Right cardiac atrium (tissue), 5 donors: ENCODE results near the gene VSIG10L. TPM values are rescaled to one million over a fixed set of nuclear protein-coding genes. Genes with fewer than 3 reads are reported as not detected.

Experiments
- ATAC-seq, 2 donors: fragments of 200-7000 bp; cut with Tn5 transposase; one replicate each; pipeline versions ENCODE4 v1.8.0 to v1.9.1; 2020; ENCODE audit warnings: moderate library complexity in 2 of 2, mild to moderate bottlenecking in 1 of 2
- DNase-seq, 3 donors: peaks; one replicate each; pipeline ENCODE4 v3.0.0-alpha.2; 2020
- H3K27ac ChIP-seq: one replicate; pipeline ENCODE4 v1.5.1; 2013; ENCODE audit warnings: mild to moderate bottlenecking, low read length, control low read depth, moderate library complexity
- H3K27me3 ChIP-seq: one replicate; pipeline ENCODE4 v1.6.1; 2013; ENCODE audit not compliant: control insufficient read depth, insufficient read depth
- H3K4me1 ChIP-seq: one replicate; pipeline ENCODE4 v1.6.1; 2013; ENCODE audit warnings: low read length; ENCODE audit not compliant: control insufficient read depth, insufficient read depth
- H3K4me3 ChIP-seq: one replicate; pipeline ENCODE4 v1.5.1; 2013; ENCODE audit warnings: low read length, control low read depth
- H3K9me3 ChIP-seq: one replicate; pipeline ENCODE4 v1.6.1; 2013; ENCODE audit warnings: low read length; ENCODE audit not compliant: control insufficient read depth
- WGBS: extraction: QIAGEN DNeasy Blood & Tissue Kit; methylation state at CpG from one replicate; pipeline ENCODE4 v1.1.7; 2013; 5-methylcytosine and 5-hydroxymethylcytosine counted together
- intact Hi-C, 4 donors: fragments of 100-400 bp; cut with DNase I; formaldehyde crosslinking; loops; one replicate each; pipeline versions ENCODE4 v1.11.0 to v1.14.0; 2022 to 2023
- polyA plus RNA-seq: library from polyadenylated mRNA; stranded (reverse); fragments of 200-250 nt; gene quantifications from one replicate; pipeline ENCODE4 v1.2.3, GENCODE V29; 2013
- total RNA-seq, 4 donors: library from RNA; stranded (reverse); fragmentation: NEBNext Ultra II Directional; extraction: Animal tissue kit (Norgen Biotek cat#: 25700); gene quantifications; one replicate each; pipeline ENCODE4 v1.2.1, GENCODE V29; 2021
- donor health status: healthy with polysubstance abuse.
- donor health status: DM: no; HTN: yes; CAD: no.
- donor health status: DM: no; HTN: no; CAD: no.
- donor health status: DM: no; HTN: yes; CAD: no; lungs with severe emphysema.
- donor health status: DM: yes; HTN: yes; CAD: no.

VSIG10L gene
- total and polyA plus RNA-seq, 5 donors = 0.85 to 2.2 (median 1.9) TPM

DNA sequence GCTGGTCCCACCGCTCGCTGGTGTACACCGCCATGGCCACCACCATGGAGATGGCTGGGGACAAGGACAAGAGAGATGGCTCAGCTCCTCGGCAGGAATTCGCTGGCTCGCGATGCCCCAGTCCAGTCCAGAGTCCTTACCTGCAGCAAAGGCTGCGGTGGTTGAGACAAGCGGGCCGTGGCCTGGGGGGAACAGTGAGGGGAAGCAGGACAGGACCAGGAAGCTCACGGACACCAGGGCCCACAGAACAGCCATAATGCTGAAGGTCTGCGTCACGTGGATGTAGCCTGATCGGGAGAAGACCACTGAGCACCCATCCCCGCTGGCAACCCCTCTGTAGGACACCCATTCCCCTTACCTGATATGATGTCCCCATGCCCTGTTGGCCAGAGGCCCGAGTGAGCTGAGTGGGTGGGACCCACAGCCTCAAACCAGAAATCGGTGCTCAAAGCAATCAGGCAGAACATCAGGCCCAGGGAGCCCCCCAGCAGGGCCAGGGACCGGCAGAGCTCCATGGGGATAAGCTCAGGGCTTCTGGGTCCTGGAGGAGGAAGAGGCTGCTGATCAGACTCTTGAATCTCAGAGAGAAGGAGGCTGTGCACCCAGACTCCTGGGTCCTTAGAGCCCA lies 30.2 kb upstream of the VSIG10L start:
- intact Hi-C loops = no loop called here

DNA sequence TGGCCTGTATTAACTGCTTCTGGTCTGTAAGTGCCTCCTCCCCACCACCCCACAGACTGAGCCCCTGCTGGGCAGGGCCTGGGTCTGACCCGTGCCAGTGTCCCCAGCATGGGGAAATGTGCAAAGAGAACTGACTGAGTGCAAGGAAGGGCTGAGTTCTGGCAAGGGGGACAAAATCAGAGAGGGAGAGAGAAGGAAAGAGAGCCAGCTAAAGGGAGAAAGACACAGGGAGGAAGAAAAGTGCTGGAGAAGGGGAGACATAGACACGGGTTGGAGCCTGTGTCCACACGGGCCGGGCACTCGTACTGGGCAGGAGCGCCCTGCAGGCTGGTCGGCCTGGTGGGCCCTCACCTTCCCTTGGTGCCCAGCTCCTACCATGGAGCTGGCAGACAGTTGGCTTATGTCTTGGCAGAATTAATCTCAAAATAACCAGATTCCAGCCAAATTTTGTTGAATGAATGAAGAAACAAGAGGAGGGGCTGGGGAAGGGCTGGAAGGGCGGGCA lies 29.3 kb upstream of the VSIG10L start:
- intact Hi-C loops = no loop called here
- 73% methylated on average over 8 of the region's 8 CpGs for WGBS
- DNase-seq (no peak), ATAC-seq (no peak)
- H3K4me1 ChIP-seq = no peaks in the 10 kb centered on the region
- H3K27ac ChIP-seq = no peak overlapping the region
- no peak overlapping the region for H3K4me3 ChIP-seq
- no peaks in the 10 kb centered on the region for H3K27me3 ChIP-seq
- no peaks in the 10 kb centered on the region for H3K9me3 ChIP-seq

More for the DNA sequence above, 30.2 kb upstream of the VSIG10L start:
- Histone ChIP-seq H3K27me3 (no peaks in the 10 kb centered on the region), H3K9me3 (no peaks in the 10 kb centered on the region), H3K4me3 (no peak overlapping the region), H3K27ac (no peak overlapping the region), H3K4me1 (no peaks in the 10 kb centered on the region)
- ATAC-seq = no peak
- WGBS = 80% methylated on average over 18 of the region's 18 CpGs
- DNase-seq = peak in 1 of 3 donors; percentile 57

DNA sequence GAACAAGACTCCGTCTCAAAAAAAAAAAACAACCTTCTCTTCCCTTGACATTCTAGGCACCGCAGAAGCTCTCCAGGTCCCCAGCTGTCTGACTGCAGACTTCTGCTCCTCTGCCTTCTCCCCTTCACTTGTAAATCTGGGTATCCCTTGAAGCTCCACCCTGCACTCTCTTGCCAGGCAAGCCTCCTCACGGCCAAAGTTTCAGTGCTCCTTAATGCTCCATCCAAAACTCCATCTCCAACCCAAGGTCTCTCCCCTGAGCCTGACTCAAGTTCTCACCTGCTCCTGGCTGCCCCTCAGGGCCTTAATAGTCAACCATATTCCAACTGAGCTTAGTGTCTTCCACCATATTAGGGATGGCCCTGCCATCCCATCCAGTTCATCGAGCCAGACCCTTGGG lies 28.3 kb upstream of the VSIG10L start:
- DNase-seq = no peak
- H3K4me1 ChIP-seq = peaks cover 1% of the 10 kb centered on the region
- H3K27me3 ChIP-seq = no peaks in the 10 kb centered on the region
- intact Hi-C loops = no loop called here
- ATAC-seq = no peak
- no peak overlapping the region for H3K27ac ChIP-seq
- 73% methylated on average over 4 of the region's 4 CpGs for WGBS
- H3K4me3 ChIP-seq = no peak overlapping the region
- H3K9me3 ChIP-seq = no peaks in the 10 kb centered on the region

- H3K27ac ChIP-seq = peak within 1 kb of the TSS; percentile 61
- H3K4me1 ChIP-seq = peaks cover 6% of the 10 kb centered on the region
- H3K27me3 ChIP-seq = no peaks in the 10 kb centered on the region
- H3K9me3 ChIP-seq = no peaks in the 10 kb centered on the region
- intact Hi-C loops = no loop called here
- no peak for ATAC-seq
- peak in 1 of 3 donors; percentile 56 for DNase-seq
- peak within 1 kb of the TSS; percentile 37 for H3K4me3 ChIP-seq
- 62% methylated on average over 23 of the region's 23 CpGs for WGBS
These were observed 26.7 kb upstream of the VSIG10L start, which contains the start of gene CLDND2 for GRCh38 chr19:51368366-51369282. Gene CLDND2, minus strand, starts transcription at chr19:51369003. Its CDS starts 426 bp downstream, at chr19:51368577.

GRCh38 chr19:51367565-51368365 lies 25.8 kb upstream of the VSIG10L start:
- peaks cover 10% of the 10 kb centered on the region for H3K4me1 ChIP-seq
- WGBS = 2% methylated on average over 64 of the region's 64 CpGs
- no peaks in the 10 kb centered on the region for H3K27me3 ChIP-seq
- peak overlapping the region; percentile 61 for H3K27ac ChIP-seq
- DNase-seq (peak; percentile 99 to 100 (median 100)), ATAC-seq (peak; percentile 93 to 95)
- no peaks in the 10 kb centered on the region for H3K9me3 ChIP-seq
- peak overlapping the region; percentile 78 for H3K4me3 ChIP-seq
- intact Hi-C loops = no loop called here

DNA sequence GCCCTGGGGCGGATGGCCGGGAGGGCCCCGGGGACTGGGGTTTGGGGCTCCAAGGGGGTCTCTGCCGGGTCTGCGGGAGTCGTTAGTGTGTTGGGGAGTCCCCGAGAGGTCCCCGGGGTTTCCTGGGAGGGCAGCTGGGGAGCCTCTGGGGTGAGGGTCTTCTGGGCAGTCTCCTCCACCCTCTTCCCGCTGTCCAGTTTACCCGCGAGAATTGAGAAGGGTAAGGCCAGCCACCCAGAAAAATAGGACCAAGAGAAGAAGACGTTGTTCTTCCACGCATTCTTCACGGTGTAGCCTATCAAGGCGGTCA lies 25.3 kb upstream of the VSIG10L start:
- under 1% methylated on average over 15 of the region's 15 CpGs for WGBS
- Histone ChIP-seq H3K27ac (peak overlapping the region; percentile 97), H3K4me1 (peaks cover 10% of the 10 kb centered on the region), H3K9me3 (no peaks in the 10 kb centered on the region), H3K4me3 (peak overlapping the region; percentile 78), H3K27me3 (no peaks in the 10 kb centered on the region)
- ATAC-seq (no peak), DNase-seq (peak in 2 of 3 donors; percentile 52 to 75)
- intact Hi-C loops = no loop called here

- no peaks in the 10 kb centered on the region for H3K27me3 ChIP-seq
- ATAC-seq (peak; percentile 85 to 88), DNase-seq (peak; percentile 99)
- WGBS = under 1% methylated on average over 54 of the region's 54 CpGs
- intact Hi-C loops = loop anchor here in 1 of 4 donors (1.0 kb wide), 1 partner anchor 27 kb away; no protein-coding TSS in a partner anchor
- peaks cover 10% of the 10 kb centered on the region for H3K4me1 ChIP-seq
- H3K27ac ChIP-seq = peak overlapping the region; percentile 97
- H3K9me3 ChIP-seq = no peaks in the 10 kb centered on the region
- peak overlapping the region; percentile 78 for H3K4me3 ChIP-seq
These were observed 24.7 kb upstream of the VSIG10L start for GRCh38 chr19:51366389-51367254.

GRCh38 chr19:51365965-51366388 lies 24.0 kb upstream of the VSIG10L start, which contains the start of gene ETFB:
Gene ETFB, minus strand, starts transcription at chr19:51366388. Its CDS starts 62 bp downstream, at chr19:51366326.
- Histone ChIP-seq H3K4me3 (peak within 1 kb of the TSS; percentile 78), H3K4me1 (peaks cover 10% of the 10 kb centered on the region), H3K27ac (peak within 1 kb of the TSS; percentile 97), H3K27me3 (no peaks in the 10 kb centered on the region), H3K9me3 (no peaks in the 10 kb centered on the region)
- DNase-seq (no peak), ATAC-seq (no peak)
- under 1% methylated on average over 27 of the region's 27 CpGs for WGBS
- intact Hi-C loops = loop anchor here in 1 of 4 donors (1.0 kb wide), 1 partner anchor 27 kb away; no protein-coding TSS in a partner anchor

- DNase-seq (peak in 2 of 3 donors; percentile 38 to 67), ATAC-seq (no peak)
- no peaks in the 10 kb centered on the region for H3K27me3 ChIP-seq
- intact Hi-C loops = no loop called here
- H3K27ac ChIP-seq = peak overlapping the region; percentile 92
- peaks cover 10% of the 10 kb centered on the region for H3K4me1 ChIP-seq
- H3K9me3 ChIP-seq = no peaks in the 10 kb centered on the region
- WGBS = 16% methylated on average over 10 of the region's 10 CpGs
- H3K4me3 ChIP-seq = peak overlapping the region; percentile 78
These were observed 23.4 kb upstream of the VSIG10L start for GRCh38 chr19:51365211-51365964.
